SU-DHL-6 (cell line): ENCODE data around the gene YWHAQ.

ENCODE experiments used
- EZH2phosphoT487 ChIP-seq: fragments of 200-600 bp; sonication (generic), shearing (Covaris generic); conservative IDR thresholded peaks from 2 replicates; pipeline ENCODE4 v1.6.1; 2018; ENCODE audit warnings: mild to moderate bottlenecking, antibody characterized with exemption, low read length, moderate library complexity, mixed read lengths
- TF ChIP-seq, protein P1 (sequence below): fragments of 200-600 bp; sonication (generic); IDR thresholded peaks from one replicate; pipeline ENCODE4 v1.5.1; 2017; ENCODE audit warnings: antibody characterized with exemption, mild to moderate bottlenecking, low read length, moderate library complexity; ENCODE audit not compliant: insufficient read depth, poor library complexity, severe bottlenecking

DNA sequence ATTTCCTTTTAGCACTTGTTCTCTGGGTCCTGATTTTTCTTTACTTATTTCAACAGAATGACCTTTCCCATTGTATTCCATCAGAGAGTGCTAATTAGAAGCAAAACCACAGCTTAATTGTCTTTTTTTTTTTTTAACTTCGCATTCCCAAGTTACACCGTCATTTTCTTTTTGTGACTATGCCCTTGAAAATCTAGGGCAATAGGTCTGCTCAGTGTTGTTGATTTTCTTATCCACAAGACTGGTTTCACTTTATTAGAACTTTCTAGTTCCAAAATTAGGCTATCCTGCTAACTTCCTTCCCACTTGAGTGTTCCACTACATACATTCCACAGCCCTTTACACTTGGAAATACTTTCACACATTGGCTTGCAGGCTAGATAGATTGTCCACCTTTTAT lies 56.5 kb downstream of the YWHAQ start:
- TF ChIP-seq, protein P1, sequence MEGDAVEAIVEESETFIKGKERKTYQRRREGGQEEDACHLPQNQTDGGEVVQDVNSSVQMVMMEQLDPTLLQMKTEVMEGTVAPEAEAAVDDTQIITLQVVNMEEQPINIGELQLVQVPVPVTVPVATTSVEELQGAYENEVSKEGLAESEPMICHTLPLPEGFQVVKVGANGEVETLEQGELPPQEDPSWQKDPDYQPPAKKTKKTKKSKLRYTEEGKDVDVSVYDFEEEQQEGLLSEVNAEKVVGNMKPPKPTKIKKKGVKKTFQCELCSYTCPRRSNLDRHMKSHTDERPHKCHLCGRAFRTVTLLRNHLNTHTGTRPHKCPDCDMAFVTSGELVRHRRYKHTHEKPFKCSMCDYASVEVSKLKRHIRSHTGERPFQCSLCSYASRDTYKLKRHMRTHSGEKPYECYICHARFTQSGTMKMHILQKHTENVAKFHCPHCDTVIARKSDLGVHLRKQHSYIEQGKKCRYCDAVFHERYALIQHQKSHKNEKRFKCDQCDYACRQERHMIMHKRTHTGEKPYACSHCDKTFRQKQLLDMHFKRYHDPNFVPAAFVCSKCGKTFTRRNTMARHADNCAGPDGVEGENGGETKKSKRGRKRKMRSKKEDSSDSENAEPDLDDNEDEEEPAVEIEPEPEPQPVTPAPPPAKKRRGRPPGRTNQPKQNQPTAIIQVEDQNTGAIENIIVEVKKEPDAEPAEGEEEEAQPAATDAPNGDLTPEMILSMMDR = no peak
- TF ChIP-seq EZH2phosphoT487 = no peak
